K562 (cell line): ENCODE measurements around the gene C19orf47.

Experiments used
- POLR2A ChIP-seq: fragments of 450-650 bp; conservative IDR thresholded peaks from 2 replicates; pipeline ENCODE4 v1.6.1; 2016
- POLR2AphosphoS5 ChIP-seq: IDR thresholded peaks from 2 replicates; pipeline ENCODE4 v1.6.1; 2011; ENCODE audit warnings: mild to moderate bottlenecking, low read depth, low read length, moderate library complexity; ENCODE audit not compliant: control insufficient read depth, insufficient read depth
- ZBTB1 ChIP-seq: sonication (generic); formaldehyde crosslinking; IDR thresholded peaks from 2 replicates; pipeline ENCODE4 v1.8.1; 2023; ENCODE audit warnings: missing genetic modification reagents, low read depth, mild to moderate bottlenecking, borderline replicate concordance

- TF ChIP-seq POLR2AphosphoS5 (no peak), ZBTB1 (CRISPR knock-in tag) (no peak), POLR2A (no peak)
Observed at GRCh38 chr19:40344422-40344821, 3.8 kb downstream of the C19orf47 start.
